Thoracic aorta (tissue), 2 donors: ENCODE results near the gene RIPK4. TPM values are rescaled to one million over a fixed set of nuclear protein-coding genes. Genes with fewer than 3 reads are reported as not detected.
"Not testable (repeated sequence)": the region's sequence is repeated elsewhere in the genome, so short reads cannot be mapped to it uniquely, and the experiment has no call there.

Source experiments
- ATAC-seq: fragments of 150-250 bp; one replicate; pipeline ENCODE4 v1.8.0; 2017; ENCODE audit warnings: low read depth; ENCODE audit not compliant: insufficient number of reproducible peaks, low FRiP score
- DNase-seq: peaks from one replicate; pipeline ENCODE4 v3.0.0-alpha.2; 2020; ENCODE audit warnings: low spot score
- H3K27ac ChIP-seq, 2 donors: fragments of 200-600 bp; sonication (generic); 1 replicate in 1 of 2; 2 replicates in 1 of 2; pipeline ENCODE4 v1.5.1; 2016; ENCODE audit warnings: mild to moderate bottlenecking in 2 of 2, moderate library complexity in 2 of 2
- H3K27me3 ChIP-seq: fragments of 200-600 bp; sonication (generic); replicated peaks from 2 replicates; pipeline ENCODE4 v1.6.0; 2016; ENCODE audit warnings: mild to moderate bottlenecking; ENCODE audit not compliant: insufficient read depth
- H3K36me3 ChIP-seq: fragments of 200-600 bp; sonication (generic); one replicate; pipeline ENCODE4 v1.5.1; 2016
- H3K4me1 ChIP-seq, 2 donors: fragments of 200-600 bp; sonication (generic); 1 replicate in 1 of 2; 2 replicates in 1 of 2; pipeline versions ENCODE4 v1.5.1 to v1.6.0; 2016; ENCODE audit warnings: low read depth in 2 of 2, mild to moderate bottlenecking in 1 of 2; ENCODE audit not compliant: control insufficient read depth in 1 of 2
- H3K4me3 ChIP-seq: fragments of 200-600 bp; sonication (generic); 2 replicates; pipeline ENCODE4 v1.5.1; 2016; ENCODE audit warnings: mild to moderate bottlenecking
- H3K9me3 ChIP-seq: fragments of 200-600 bp; sonication (generic); 2 replicates; pipeline ENCODE4 v1.5.1; 2016
- total RNA-seq, 2 donors: library from RNA; depleted of rRNA; stranded (reverse); fragments of >200 nt; gene quantifications; one replicate each; pipeline versions ENCODE4 v1.1.0 to v1.2.3, GENCODE V29; 2016
- TF ChIP-seq, protein P1 (sequence below): fragments of 200-600 bp; sonication (generic); IDR thresholded peaks from one replicate; pipeline ENCODE4 v1.5.1; 2019; ENCODE audit warnings: antibody characterized with exemption

The RIPK4 gene
- total RNA-seq, 2 donors from 2014 or later = 6.3 to 9.2 TPM

DNA sequence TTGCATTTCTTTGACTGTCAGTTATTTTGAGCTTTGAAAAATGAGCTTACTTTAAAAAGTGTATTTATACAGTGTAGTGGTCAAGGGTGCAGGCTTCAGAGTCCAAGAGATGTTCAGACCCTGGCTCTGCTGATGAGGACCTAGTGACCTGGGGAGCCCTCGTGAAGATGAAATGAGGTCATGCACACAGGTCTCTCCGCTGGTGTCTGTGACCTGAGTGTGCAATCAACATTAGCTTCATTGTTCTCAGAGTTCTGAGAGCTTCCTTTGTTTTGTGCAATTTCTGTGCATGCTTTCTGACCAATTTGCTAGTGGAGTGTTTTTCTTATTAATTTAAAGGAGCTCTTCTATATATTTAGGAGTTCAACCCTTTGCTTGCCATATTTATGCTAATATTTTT, 71.3 kb downstream of the RIPK4 start:
- ATAC-seq = no peak
- no peaks in the 10 kb centered on the region for H3K9me3 ChIP-seq
- DNase-seq = no peak
- H3K36me3 ChIP-seq = no peaks in the 10 kb centered on the region
- no peak overlapping the region for H3K4me3 ChIP-seq
- no peaks in the 10 kb centered on the region for H3K27me3 ChIP-seq
- no peak overlapping the region for H3K27ac ChIP-seq
- H3K4me1 ChIP-seq = no peaks in the 10 kb centered on the region
- TF ChIP-seq, protein P1, sequence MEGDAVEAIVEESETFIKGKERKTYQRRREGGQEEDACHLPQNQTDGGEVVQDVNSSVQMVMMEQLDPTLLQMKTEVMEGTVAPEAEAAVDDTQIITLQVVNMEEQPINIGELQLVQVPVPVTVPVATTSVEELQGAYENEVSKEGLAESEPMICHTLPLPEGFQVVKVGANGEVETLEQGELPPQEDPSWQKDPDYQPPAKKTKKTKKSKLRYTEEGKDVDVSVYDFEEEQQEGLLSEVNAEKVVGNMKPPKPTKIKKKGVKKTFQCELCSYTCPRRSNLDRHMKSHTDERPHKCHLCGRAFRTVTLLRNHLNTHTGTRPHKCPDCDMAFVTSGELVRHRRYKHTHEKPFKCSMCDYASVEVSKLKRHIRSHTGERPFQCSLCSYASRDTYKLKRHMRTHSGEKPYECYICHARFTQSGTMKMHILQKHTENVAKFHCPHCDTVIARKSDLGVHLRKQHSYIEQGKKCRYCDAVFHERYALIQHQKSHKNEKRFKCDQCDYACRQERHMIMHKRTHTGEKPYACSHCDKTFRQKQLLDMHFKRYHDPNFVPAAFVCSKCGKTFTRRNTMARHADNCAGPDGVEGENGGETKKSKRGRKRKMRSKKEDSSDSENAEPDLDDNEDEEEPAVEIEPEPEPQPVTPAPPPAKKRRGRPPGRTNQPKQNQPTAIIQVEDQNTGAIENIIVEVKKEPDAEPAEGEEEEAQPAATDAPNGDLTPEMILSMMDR = no peak

DNA sequence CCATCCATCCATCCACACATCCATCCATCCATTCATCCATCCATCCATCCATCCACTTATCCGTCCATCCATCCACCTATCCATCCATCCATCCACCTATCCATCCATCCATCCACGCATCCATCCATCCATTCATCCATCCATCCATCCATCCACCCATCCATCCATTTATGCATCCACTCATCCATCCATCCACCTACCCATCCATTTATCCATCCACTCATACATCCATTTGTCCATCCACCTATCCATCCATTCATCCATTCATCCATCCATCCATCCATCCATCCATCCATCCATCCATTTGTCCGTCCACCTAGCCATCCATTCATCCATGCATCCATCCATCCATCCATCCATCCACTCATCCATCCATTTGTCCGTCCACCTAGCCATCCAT, 72.8 kb downstream of the RIPK4 start:
- not testable (repeated sequence) for H3K4me3 ChIP-seq, H3K27ac ChIP-seq, H3K27me3 ChIP-seq, DNase-seq, H3K4me1 ChIP-seq, H3K9me3 ChIP-seq, H3K36me3 ChIP-seq, ATAC-seq

DNA sequence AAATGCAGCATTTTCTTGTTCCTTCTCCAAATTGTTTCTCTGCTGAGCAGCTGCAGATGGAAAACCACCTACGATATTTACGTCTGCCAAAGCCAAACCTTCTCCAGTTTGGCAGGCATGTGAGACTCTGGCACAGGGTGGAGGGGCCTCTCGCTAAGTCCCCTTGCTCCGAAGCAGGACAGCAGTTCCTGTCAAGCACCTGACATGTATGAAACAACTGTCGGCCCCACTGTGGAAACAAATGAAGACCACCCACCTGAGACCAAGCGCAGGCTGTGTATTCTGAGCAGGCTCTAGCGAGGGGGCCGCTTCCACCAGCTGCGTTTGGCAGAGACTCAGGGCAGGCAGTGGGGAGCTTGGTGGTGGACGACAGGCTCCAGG, 74.7 kb downstream of the RIPK4 start:
- ATAC-seq (no peak), DNase-seq (no peak)
- H3K9me3 ChIP-seq = no peaks in the 10 kb centered on the region
- H3K27ac ChIP-seq = no peak overlapping the region
- H3K4me3 ChIP-seq = no peak overlapping the region
- no peaks in the 10 kb centered on the region for H3K36me3 ChIP-seq
- H3K27me3 ChIP-seq = no peaks in the 10 kb centered on the region
- TF ChIP-seq, protein P1 = no peak
- H3K4me1 ChIP-seq = no peaks in the 10 kb centered on the region

DNA sequence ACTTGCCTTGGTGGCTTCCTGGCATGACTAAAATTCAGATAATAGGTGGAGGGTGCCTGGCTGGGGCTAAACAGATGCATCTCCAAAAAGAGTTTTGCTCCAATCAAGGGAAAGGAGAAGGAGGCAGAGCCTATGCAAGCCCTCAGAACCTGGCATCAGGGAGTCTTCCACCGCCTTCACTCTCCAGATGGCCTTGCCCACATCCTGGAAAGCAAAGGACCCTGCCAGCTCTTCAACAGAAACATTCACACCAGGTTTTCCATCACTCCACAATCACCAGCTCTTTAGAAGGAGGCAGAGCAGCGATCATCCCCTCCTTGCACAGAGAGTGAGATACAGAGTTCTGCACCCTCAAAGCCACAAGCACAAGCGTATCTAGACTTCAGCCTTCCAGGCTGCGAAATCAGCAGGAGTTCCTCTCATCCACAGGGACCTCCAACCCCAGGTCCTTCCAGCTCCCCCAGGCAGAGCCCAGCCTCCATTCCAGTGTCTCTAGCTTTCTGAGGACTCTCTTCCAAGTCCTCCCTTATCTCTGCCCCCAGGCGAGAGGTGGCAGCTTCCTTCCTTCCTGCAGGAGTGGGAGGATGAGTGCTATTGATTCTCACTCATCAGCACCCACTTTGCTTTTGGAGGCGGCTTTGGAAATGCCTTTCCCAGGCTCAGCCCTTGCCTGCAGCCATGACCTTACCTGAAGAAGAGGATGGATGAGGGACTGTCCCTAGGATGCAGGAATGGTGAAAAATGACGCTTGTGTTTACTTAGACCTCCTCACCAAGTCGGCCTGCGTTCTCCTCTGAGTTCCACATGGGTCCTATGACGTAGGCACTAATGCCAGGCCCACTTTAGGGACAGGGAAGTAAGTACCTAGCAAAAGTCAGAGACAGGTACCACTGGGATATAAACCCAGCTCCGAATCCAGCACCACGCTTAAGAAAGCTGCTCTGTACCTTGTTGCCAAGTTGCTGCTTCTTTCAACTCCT, 75.4 kb downstream of the RIPK4 start:
- H3K9me3 ChIP-seq = no peaks in the 10 kb centered on the region
- DNase-seq (no peak), ATAC-seq (no peak)
- H3K27ac ChIP-seq = no peak overlapping the region
- TF ChIP-seq, protein P1 = no peak
- no peaks in the 10 kb centered on the region for H3K36me3 ChIP-seq
- no peaks in the 10 kb centered on the region for H3K4me1 ChIP-seq
- H3K4me3 ChIP-seq = no peak overlapping the region
- H3K27me3 ChIP-seq = no peaks in the 10 kb centered on the region

Other genes starting within 250 kb of the RIPK4 start
- 10 to 100 TPM in 1 of 2 donors, 1 to 10 TPM in 1; 9.0 to 14.9 TPM for gene PRDM15, start 112.3 kb upstream of the RIPK4 start, total RNA-seq
- gene C2CD2, start 187.0 kb upstream of the RIPK4 start, total RNA-seq = 10 to 100 TPM; 59.5 to 77.3 TPM
- gene ZBTB21, start 243.3 kb upstream of the RIPK4 start, total RNA-seq = 10 to 100 TPM; 16.5 to 23.8 TPM